RWPE1 (cell line): ENCODE data around the gene GOLGA2.

ENCODE experiments used
- CTCF ChIA-PET: fragments of 350-600 bp; sonication (Branson Sonifier 250); formaldehyde crosslinking; extraction: SDS; loops from one replicate; lab custom pipeline; 2021; lab: Yijun Ruan, JAX
- POLR2A ChIA-PET: fragments of 400-600 bp; formaldehyde crosslinking; extraction: SDS; loops from one replicate; lab custom pipeline; 2020; ENCODE audit warnings: antibody characterized with exemption; ENCODE audit not compliant: low non-redundant PET; lab: Yijun Ruan, JAX
- DNase-seq: peaks from one replicate; pipeline ENCODE4 v3.0.0; 2012; ENCODE audit warnings: low spot score
- H3K27ac ChIP-seq: fragments of 450-650 bp; 2 replicates; pipeline ENCODE4 v1.5.1; 2017
- CTCF ChIP-seq: fragments of 450-650 bp; conservative IDR thresholded peaks from 2 replicates; pipeline ENCODE4 v1.5.1; 2017; ENCODE audit warnings: low read depth, mild to moderate bottlenecking

GOLGA2 gene

DNA sequence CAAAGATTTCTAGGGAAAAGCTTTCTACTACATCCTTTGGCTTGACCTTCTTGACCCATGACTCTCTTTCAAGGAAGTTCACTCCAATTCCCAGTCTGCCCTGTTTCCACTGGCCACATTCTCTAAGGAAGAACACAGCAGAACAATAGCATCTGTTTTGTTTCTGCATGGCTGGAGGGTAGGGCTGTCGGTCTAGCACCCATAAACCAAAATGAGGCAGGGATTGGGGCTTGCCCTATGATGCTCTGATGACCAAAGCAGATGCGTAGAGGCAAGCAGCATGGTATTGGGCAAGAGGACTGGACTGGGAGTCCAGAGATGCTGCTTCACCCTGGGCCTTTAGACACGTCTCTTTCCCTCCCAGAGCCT, 24.1 kb downstream of the GOLGA2 start:
- no peak for TF ChIP-seq CTCF
- ChIA-PET POLR2A (interaction anchor here (0.5 kb wide), 1 partner anchor 125 kb away, joined by 3 read pairs; no protein-coding TSS in a partner anchor), CTCF (interaction anchor here (0.5 to 1.4 kb wide), 6 partner anchors 29 to 2000 kb away, joined by 3 to 4 read pairs (median 3); no protein-coding TSS in a partner anchor)
- H3K27ac ChIP-seq = peak overlapping the region; percentile 54
- DNase-seq = no peak

- ChIA-PET CTCF (interaction anchor here (0.6 to 1.4 kb wide), 4 partner anchors 133 to 1999 kb away, joined by 3 to 4 read pairs (median 4); no protein-coding TSS in a partner anchor), POLR2A (interaction anchor here (0.5 to 1.3 kb wide), 3 partner anchors 18 to 47 kb away, joined by 3 to 4 read pairs (median 3); partner anchors contain the start of genes GOLGA2 and SWI5)
- no peak for DNase-seq
- peak overlapping the region; percentile 54 for H3K27ac ChIP-seq
- TF ChIP-seq CTCF = no peak
Measured at GRCh38 chr9:128250839-128251731, 24.7 kb downstream of the GOLGA2 start.

DNA sequence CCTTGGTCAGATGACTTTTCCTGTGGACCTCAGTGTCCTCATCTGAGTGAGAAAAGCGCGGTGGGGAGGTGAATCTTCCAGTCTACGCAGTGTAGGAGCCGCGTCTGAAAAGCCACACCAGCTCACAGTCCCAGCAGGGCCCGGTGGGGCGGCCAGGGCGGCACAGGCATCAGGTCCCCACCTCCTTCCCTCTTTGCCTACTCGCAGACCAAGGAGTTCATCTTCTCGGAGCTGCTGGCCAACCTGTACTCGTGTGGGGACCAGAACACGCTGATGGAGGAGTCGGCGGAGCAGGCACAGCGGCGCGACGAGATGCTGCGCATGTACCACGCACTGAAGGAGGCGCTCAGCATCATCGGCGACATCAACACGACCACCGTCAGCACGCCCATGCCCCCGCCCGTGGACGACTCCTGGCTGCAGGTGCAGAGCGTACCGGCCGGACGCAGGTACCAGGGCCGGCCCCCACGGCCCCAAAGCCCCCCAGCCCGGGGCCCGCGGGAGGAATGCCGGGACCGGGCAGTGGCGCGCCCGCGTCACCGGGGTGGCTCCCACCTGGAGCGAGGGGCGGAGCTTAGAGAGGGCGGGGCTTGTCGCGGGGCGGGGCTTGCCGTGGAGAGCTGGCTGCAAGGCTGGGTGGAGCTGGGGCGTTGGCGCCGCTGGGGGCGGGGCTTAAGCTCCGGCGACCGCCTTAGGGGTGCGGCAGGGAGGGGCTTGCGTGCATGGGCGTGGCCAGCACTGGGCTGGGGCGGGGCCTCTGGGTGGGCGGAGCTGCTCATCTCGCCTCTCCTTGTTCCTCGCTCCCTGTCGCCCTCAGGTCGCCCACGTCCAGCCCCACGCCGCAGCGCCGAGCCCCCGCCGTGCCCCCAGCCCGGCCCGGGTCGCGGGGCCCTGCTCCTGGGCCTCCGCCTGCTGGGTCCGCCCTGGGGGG, 25.6 kb downstream of the GOLGA2 start:
- no peak for TF ChIP-seq CTCF
- ChIA-PET POLR2A (interaction anchor here (0.5 to 1.3 kb wide), 3 partner anchors 17 to 46 kb away, joined by 3 to 4 read pairs (median 3); partner anchors contain the start of genes GOLGA2 and SWI5), CTCF (interaction anchor here (0.6 to 1.4 kb wide), 5 partner anchors 126 to 662 kb away, joined by 3 to 6 read pairs (median 4); no protein-coding TSS in a partner anchor)
- peak; percentile 99 for DNase-seq
- peak overlapping the region; percentile 54 for H3K27ac ChIP-seq

DNA sequence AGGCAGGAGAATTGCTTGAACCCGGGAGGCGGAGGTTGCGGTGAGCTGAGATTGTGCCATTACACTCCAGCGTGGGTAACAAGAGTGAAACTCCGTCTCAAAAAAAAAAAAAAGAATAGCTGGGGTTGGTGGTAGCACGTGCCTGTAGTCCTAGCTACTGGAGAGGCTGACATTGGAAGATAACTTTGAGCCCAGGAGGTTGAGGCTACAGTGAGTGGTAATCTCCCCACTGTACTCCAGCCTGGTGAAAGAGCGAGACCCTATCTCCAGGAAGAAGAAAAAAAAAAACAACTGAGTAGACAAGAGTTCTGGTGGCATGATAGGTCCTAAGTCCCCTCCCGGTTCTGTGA, 26.3 kb downstream of the GOLGA2 start:
- no peak for DNase-seq
- ChIA-PET CTCF (interaction anchor here (0.6 to 0.7 kb wide), 3 partner anchors 132 to 1526 kb away, joined by 4 to 6 read pairs (median 4); no protein-coding TSS in a partner anchor), POLR2A (interaction anchor here (1.3 kb wide), 1 partner anchor 26 kb away, joined by 4 read pairs; the partner anchor contains the start of genes GOLGA2 and SWI5)
- peak overlapping the region; percentile 54 for H3K27ac ChIP-seq
- no peak for TF ChIP-seq CTCF

GRCh38 chr9:128247226-128247803, 28.5 kb downstream of the GOLGA2 start:
- POLR2A ChIA-PET = no interaction called here
- CTCF ChIA-PET = no interaction called here
- TF ChIP-seq CTCF = no peak
- no peak for DNase-seq
- peak overlapping the region; percentile 33 for H3K27ac ChIP-seq
